A204.1 (cell line): ENCODE data around the gene TAS2R41.
"Not testable (repeated sequence)": the region's sequence is repeated elsewhere in the genome, so short reads cannot be mapped to it uniquely, and the experiment has no call there.

Experiments used
- FAIRE-seq: peaks from 2 replicates; lab custom pipeline; 2012; peaks lifted over from hg19 to GRCh38; lab: Jason Lieb, UNC

TAS2R41 gene

GRCh38 chr7:143456992-143457793 lies 20.5 kb upstream of the TAS2R41 start:
- FAIRE-seq, result no peak

- no peak for FAIRE-seq
Observed at GRCh38 chr7:143458263-143458662, 19.4 kb upstream of the TAS2R41 start.

GRCh38 chr7:143458681-143459080 lies 19.0 kb upstream of the TAS2R41 start:
- FAIRE-seq, result no peak

- FAIRE-seq, result no peak
Observed at GRCh38 chr7:143459359-143459758, 18.3 kb upstream of the TAS2R41 start.

DNA sequence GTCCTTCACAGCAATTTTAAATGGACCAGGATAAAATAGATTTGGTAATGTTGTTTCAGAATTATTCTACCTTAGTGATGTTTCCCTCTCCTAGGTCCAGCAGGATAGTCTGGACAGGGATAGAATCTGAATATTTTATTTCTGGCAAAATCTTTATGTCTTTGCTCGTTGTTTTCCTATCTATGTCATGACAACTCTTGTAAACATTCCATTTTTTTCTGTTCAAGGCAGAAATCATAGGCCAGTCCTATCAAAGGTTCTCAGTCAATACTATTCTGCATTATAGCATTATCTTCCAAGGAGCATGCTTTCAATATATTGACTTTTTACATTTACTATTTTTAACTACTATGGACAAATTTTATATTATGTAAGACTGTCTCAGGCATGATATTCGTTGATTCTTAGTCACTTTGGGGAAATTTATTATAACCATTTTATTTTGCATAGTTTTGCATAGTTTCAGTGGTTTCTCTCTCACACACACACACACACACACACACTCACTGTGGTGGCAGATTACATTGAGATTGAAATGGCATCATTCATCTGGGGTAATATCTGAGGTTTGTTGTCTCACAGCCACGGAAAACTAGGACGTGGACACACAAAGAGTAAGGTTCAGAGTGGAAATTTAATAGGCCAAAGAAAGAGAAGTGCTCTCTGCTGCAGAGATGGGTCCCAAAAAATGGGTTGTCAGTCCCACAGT lies 17.2 kb upstream of the TAS2R41 start:
- FAIRE-seq, result no peak

GRCh38 chr7:143462045-143462444 lies 15.6 kb upstream of the TAS2R41 start:
- no peak for FAIRE-seq

DNA sequence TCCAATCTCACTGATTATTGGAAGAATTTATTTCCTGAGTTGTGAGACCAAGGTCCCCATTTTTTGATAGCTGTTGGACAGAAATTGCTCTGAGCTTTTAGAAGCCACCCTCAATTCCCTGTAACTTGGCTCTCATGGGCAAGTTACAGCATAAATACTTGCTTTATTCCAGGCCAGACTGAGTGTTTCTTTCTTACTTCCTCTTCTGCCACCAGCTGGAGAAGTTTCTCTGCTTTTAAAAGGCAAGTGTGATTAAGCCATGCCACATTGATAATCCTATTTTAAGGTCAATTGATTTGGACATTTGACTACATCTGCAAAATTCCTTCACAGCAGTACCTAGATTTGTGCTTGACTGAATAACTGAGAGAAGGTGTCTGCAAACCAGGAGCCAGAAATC lies 14.1 kb upstream of the TAS2R41 start:
- FAIRE-seq, result no peak

- FAIRE-seq, result no peak
Observed at GRCh38 chr7:143463957-143464356, 13.7 kb upstream of the TAS2R41 start.

GRCh38 chr7:143467724-143468123 lies 9.9 kb upstream of the TAS2R41 start:
- FAIRE-seq, result no peak

- not testable (repeated sequence) for FAIRE-seq
Observed at GRCh38 chr7:143472071-143472689, 5.5 kb upstream of the TAS2R41 start.

DNA sequence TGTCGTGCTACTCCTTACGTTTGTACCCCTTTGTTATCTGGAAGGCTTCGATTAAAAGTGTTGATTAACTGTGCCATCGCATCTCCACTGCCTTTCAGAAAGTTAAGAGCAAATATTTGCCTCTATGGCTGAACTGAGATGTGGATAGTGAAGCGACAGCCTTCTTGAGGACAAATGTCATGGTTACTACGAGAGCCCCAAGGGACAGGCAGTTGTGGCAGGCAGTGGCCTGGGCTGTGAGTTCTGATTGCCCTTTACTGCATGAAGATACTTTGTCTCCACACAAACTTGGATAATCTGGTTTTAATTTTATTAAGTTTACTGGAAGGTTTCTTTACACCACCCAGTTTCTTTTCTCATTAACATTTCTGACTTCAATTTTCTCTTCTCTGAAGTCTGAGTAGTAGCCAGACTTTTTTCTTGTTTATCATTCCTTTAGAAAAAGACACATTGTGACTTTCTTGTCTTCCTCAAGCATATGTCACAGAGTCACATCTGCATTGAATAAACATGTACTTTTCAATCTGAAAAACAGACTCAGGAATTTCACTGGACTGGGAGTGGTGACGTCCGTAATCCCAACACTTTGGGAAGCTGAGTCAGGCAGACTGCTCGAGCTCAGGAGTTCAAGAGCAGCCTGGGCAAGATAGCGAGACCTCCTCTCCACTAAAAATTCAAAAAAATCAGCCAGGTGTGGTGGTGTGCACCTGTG lies 1.5 kb downstream of the TAS2R41 start:
- no peak for FAIRE-seq

DNA sequence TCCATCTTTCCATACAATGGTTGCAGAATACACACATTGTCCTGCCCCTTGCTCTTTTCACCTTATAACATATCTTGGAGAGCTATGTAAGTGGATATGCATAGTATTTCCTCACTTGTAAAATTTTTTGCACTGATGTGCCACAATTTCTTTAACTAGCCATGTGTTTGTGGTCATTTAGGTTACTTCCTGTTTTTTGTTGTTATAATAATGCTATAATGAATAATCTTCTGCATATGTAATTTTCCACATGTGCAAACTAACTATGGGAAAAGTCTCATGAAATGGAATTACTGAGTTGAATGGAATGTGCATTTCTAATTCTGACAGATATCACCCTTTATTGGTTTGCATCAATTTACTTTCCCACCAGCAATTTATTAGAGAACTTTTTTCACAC lies 2.8 kb downstream of the TAS2R41 start:
- FAIRE-seq, result no peak

DNA sequence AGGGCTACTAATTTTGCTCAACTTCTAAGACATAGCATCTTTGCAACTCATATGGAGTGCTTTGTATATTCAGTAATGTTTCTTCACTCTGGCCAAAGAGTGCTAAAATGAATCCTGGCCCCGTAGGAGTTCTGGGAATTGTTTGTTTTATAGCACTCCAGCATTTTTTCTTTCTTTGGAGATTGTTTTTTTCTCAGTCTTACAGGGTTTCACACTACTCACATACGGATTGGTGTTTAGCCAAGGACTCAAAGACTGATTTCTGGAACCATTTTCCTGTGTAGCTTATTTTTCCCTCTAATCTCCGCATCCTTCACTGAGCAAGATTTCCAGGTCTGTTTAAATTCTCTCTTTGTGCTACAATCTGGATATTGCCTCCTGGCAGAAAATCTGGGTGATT lies 6.4 kb downstream of the TAS2R41 start:
- no peak for FAIRE-seq

DNA sequence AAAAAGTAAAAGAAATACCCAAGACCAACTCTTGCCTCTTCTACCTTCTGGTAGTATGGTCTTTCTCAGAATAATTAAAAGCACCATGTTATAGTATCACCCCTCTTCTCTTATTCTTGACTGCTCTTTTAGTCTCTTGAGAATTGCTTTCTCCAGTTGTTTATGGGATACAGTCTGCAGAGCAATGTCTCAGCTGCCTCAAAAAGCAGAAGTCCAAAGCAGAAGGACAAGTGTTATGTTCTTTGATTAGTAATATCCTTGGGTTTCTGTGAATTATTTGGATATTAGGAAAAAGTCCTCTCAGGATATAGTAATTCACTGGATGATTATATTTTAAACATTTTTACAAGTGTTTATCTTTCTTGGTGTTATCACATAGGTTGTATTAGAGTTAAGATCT lies 7.4 kb downstream of the TAS2R41 start:
- no peak for FAIRE-seq

GRCh38 chr7:143485500-143485899 lies 7.8 kb downstream of the TAS2R41 start:
- no peak for FAIRE-seq

- not testable (repeated sequence) for FAIRE-seq
Observed at GRCh38 chr7:143486266-143486665, 8.6 kb downstream of the TAS2R41 start.

GRCh38 chr7:143487061-143487460 lies 9.4 kb downstream of the TAS2R41 start:
- no peak for FAIRE-seq

GRCh38 chr7:143487566-143487965 lies 9.9 kb downstream of the TAS2R41 start:
- no peak for FAIRE-seq

DNA sequence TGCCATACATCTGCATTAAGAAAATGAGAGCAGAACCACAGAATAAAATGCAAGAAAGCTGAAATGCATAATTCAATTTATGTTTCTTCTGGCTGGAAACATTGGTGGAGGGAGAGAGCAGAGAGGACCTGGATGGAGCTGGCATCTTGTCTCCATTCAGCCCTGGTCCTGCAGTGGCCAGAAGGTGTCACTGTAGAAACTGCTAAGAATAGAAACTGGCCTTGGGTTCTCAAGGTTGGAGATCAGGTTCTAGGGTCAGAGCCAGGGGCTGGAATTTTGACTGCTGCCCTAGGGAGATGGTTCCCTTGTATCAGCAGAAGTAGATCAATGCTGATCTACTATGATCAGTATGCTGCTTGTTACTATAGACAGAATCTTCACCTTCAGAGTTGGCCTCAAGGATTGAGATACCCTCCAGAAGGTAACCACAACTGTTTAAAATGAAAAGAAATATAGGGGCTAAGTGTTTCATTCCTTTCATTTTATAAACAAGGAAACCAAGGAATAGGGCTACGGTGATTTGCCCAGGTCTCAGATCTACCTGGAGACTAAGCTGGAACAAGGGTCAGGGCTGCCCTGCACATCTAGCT lies 13.1 kb downstream of the TAS2R41 start:
- no peak for FAIRE-seq

- no peak for FAIRE-seq
Observed at GRCh38 chr7:143492043-143492471, 14.4 kb downstream of the TAS2R41 start.

DNA sequence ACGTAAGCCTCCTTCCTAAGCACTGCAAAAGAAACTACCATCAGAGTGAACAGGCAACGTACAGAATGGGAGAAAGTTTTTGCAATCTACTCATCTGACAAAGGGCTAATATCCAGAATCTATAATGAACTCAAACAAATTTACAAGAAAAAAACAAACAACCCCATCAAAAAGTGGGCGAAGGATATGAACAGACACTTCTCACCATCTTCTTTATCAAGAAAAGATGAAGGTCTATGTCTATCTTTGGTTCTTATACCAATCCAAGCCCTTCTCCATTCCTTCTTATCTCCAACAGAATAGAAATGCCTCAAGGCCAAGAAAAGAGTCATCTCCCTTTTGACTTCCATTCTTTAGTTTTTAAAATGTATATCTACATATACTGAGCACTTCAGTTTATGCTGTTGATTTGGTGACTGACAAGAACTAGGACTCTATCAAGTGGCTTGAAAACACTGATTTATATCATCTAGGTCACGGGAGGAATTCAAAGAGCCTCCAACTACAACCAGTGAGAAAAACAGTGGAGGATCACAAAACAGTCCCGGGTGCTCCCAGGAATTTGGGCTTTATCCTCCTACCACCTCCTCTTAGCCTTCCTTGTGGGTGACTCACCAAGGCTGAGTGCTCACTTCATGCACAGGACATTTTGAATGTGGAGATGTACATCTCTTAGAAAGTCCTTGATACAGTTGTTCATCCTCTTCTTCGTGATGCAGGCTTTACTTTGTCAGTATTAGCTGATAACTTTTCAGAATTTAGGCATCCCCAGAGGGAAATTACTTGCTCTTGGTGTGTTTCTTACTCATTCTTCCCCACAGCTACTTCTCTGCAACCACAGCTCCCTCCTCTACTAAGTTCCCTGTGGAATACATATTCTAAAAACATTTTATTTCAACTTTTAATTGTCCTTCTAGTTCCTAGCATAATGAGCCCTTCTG lies 15.4 kb downstream of the TAS2R41 start:
- no peak for FAIRE-seq
